ENCODE measurements around the gene ODF2. TPM values are rescaled to one million over a fixed set of nuclear protein-coding genes. Genes with fewer than 3 reads are reported as not detected.
A peak's percentile ranks its signal among the peaks of the same experiment; 100 is the strongest.

The ODF2 gene
- total and polyA plus RNA-seq, 12 donors, result 10.9 to 19.7 (median 14.8) TPM

DNA sequence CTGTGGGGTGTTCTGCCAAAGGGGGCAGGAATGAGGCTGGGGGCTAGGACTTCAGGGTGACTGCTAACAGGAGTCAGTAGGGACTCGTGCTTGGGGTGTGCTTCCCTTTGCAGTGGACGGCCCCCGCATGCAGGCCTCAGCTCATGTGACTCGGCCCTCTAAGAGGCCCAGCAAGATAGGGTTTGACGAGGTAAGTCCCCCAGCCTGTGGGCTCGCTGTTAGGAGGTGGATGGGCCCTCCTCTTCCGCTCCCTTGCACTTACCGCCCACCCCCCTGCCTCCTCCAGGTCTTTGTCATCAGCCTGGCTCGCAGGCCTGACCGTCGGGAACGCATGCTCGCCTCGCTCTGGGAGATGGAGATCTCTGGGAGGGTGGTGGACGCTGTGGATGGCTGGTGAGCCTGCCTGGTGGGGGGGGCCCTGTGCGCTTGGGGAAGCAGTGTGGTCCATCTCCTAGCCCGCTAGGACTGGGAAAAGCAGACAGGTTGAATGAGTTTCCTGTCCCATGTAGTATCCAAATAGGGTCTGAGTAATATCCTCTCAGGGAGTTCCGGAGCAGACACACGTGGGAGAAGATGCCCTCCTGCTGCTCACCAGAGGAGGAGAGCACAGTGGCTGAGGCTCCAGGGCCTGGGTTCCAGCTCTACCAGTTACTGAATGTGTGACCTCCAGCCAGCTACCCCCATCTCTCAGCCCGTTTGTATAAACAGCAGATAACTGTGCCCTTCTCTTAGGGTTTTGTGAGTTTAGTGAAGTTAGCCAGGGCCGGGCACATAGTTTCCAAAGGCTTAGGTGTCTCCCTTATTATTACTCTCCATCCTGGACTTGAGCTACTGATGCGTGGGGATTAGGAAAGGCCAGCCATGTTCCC is 26.9 kb upstream of the ODF2 start:
- no peak for DNase-seq
- Histone ChIP-seq H3K27me3 (no peaks in the 10 kb centered on the region), H3K9me3 (no peaks in the 10 kb centered on the region), H3K27ac (no peak overlapping the region), H3K4me3 (no peak overlapping the region), H3K4me1 (no peaks in the 10 kb centered on the region), H3K36me3 (peaks cover 0 to 33% (median 0%) of the 10 kb centered on the region in 9 donors)
- ATAC-seq, result peak in 2 of 8 donors; percentile 18 to 42
- TF ChIP-seq, protein P1, sequence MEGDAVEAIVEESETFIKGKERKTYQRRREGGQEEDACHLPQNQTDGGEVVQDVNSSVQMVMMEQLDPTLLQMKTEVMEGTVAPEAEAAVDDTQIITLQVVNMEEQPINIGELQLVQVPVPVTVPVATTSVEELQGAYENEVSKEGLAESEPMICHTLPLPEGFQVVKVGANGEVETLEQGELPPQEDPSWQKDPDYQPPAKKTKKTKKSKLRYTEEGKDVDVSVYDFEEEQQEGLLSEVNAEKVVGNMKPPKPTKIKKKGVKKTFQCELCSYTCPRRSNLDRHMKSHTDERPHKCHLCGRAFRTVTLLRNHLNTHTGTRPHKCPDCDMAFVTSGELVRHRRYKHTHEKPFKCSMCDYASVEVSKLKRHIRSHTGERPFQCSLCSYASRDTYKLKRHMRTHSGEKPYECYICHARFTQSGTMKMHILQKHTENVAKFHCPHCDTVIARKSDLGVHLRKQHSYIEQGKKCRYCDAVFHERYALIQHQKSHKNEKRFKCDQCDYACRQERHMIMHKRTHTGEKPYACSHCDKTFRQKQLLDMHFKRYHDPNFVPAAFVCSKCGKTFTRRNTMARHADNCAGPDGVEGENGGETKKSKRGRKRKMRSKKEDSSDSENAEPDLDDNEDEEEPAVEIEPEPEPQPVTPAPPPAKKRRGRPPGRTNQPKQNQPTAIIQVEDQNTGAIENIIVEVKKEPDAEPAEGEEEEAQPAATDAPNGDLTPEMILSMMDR (IDR thresholded peaks at IDR 0.05), result no peak
- intact Hi-C loops (cut with DNase I), result no loop called here
- WGBS, 2 donors, result 74 to 76% methylated on average over 22 of the region's 22 CpGs

DNA sequence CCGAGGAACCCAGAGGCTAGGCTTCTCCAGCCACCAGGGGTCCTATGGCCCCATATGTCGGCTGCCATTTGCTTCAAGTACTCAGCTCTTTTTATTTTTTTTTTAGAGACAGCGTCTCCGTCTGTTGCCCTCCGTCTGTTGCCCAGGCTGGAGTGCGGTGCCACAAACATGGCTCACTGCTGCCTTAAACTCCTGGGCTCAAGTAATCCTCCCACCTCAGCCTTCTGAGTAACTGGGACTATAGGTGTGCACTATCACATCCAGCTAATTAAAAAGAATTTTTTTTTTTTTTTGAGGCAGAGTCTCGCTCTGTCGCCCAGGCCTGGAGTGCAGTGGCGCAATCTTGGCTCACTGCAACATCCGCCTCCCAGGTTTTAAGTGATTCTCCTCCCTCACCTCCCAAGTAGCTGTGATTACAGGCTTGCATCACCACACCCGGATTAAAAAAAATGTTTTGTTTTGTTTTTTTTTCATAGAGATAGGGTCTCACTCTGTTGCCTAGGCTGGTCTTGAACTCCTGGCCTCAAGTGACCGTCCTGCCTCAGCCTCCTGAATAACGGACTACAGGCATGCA is 26.2 kb upstream of the ODF2 start:
- TF ChIP-seq, protein P1 (IDR thresholded peaks at IDR 0.05), result no peak
- DNase-seq, result no peak
- H3K27ac ChIP-seq, result no peak overlapping the region

DNA sequence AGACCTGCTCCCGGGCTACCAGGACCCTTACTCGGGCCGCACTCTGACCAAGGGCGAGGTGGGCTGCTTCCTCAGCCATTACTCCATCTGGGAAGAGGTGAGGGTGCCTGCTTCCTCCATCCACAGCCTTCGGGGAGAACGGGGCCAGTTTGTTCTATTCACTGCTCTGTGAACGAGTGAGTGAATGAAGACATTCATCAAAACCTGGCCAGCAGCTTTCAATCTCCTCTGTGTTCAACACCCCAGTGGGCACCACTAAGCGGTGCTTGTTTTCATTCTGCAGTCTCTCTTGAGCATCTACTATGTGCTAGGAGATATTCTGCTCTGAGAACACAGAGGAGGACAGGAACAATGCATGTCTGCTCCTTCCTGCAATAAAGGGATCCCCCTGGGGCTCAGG is 24.6 kb upstream of the ODF2 start:
- TF ChIP-seq, protein P1 (IDR thresholded peaks at IDR 0.05), result no peak
- Histone ChIP-seq H3K36me3 (peaks cover 0 to 27% (median 0%) of the 10 kb centered on the region in 9 donors), H3K9me3 (no peaks in the 10 kb centered on the region), H3K4me3 (no peak overlapping the region), H3K27me3 (no peaks in the 10 kb centered on the region), H3K4me1 (no peaks in the 10 kb centered on the region), H3K27ac (no peak overlapping the region)
- 89% methylated on average over 8 of the region's 8 CpGs for WGBS, 2 donors
- intact Hi-C loops (cut with DNase I), result no loop called here
- no peak for DNase-seq
- no peak for ATAC-seq

More for the DNA sequence above, 26.2 kb upstream of the ODF2 start:
- ATAC-seq, result no peak
- 86 to 88% methylated on average over 13 of the region's 13 CpGs for WGBS, 2 donors
- intact Hi-C loops (cut with DNase I), result no loop called here
- Histone ChIP-seq H3K36me3 (peaks cover 0 to 26% (median 0%) of the 10 kb centered on the region in 9 donors), H3K4me3 (no peak overlapping the region), H3K27me3 (no peaks in the 10 kb centered on the region), H3K9me3 (no peaks in the 10 kb centered on the region), H3K4me1 (no peaks in the 10 kb centered on the region)

DNA sequence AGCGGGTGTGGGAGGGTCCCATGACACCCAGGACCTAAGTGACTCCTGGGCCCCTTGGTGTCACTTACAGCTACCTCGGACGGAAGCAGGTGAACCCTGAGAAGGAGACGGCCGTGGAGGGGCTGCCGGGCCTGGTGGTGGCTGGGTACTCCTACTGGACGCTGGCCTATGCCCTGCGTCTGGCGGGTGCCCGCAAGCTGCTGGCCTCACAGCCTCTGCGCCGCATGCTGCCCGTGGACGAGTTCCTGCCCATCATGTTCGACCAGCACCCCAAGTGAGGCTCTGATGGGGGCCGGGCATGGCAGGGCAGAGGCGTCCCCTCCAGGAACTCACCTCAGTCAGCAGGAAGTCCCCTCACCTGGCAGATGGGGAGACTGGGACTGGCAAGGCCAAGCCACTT is 21.5 kb upstream of the ODF2 start:
- ATAC-seq (no peak), DNase-seq (no peak)
- Histone ChIP-seq H3K4me3 (no peak overlapping the region), H3K4me1 (peaks cover 0 to 11% (median 8%) of the 10 kb centered on the region in 9 donors), H3K9me3 (no peaks in the 10 kb centered on the region), H3K27ac (no peak overlapping the region), H3K36me3 (peaks cover 0 to 26% (median 0%) of the 10 kb centered on the region in 9 donors), H3K27me3 (no peaks in the 10 kb centered on the region)
- intact Hi-C loops (cut with DNase I), result no loop called here
- 91 to 97% methylated on average over 17 of the region's 17 CpGs for WGBS, 2 donors
- TF ChIP-seq, protein P1 (IDR thresholded peaks at IDR 0.05), result no peak
